Measurements from ENCODE around the gene GSAP.
"Not testable (repeated sequence)": the region's sequence is repeated elsewhere in the genome, so short reads cannot be mapped to it uniquely, and the experiment has no call there.

GRCh38 chr7:77275663-77276062, 140.5 kb downstream of the GSAP start:
- TF ChIP-seq CTCF (conservative IDR thresholded peaks at IDR 0.05; ENCODE audit: low read depth, low read length); EZH2phosphoT487 (IDR thresholded peaks at IDR 0.05; ENCODE audit: borderline replicate concordance, low read length): not testable (repeated sequence)
